AML-193 (cell line): ENCODE measurements around the gene TECPR1.
A peak's percentile ranks its signal among the peaks of the same experiment; 100 is the strongest.

Experiments used
- DNase-seq, 2 experiments: peaks; one replicate each; lab custom pipeline; 2025; lab: John Stamatoyannopoulos, UW

Gene TECPR1

DNA sequence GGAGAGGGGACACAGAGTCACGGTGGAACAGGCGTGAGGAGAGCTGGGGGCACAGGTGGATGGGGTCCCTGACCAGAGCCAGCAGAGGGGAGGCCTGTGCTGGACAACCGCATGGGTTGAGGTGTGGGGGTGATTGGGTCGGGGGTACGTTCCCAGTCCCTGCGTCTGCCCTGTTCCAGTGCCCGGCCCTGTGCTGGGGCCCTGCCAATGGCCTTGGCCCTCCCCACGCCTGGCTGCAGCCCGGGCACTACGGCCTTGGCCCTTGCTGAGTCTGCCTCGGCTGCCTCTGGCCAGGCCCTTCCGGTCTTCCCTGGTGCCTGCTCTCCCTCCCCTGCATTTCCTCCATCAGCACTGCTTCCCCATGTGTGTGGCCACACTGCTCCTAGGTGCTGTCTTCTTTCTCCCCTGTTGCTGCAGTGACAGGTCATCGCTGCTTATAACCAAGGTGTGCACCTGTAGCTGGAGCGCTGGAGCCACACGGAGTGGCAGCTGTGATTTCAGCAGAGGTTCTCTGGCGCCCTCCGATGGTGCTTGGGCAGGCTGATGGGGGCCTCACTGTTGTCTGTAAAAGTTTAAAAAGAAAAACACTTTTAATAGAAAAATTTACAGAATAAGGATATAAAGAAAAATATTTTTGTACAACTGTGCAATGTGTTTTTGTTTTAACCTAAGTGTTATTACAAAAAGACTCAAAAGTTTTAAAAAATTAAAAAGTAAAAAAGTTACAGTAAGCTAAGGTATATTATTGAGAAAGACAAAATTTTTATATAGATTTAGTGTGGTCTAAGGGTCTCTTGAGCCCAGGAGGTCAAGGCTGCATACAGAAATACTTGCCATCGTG lies 86.0 kb downstream of the TECPR1 start:
- peak in 1 of 2 experiments; percentile 13 for DNase-seq
